GM12891 (cell line): Measurements from ENCODE around the gene KIF22.
"Not testable (repeated sequence)": the region's sequence is repeated elsewhere in the genome, so short reads cannot be mapped to it uniquely, and the experiment has no call there.

Experiments
- DNase-seq: peaks from one replicate; pipeline ENCODE4 v3.0.0; 2011; ENCODE audit warnings: low spot score; ENCODE audit not compliant: insufficient read length
- FAIRE-seq: peaks from 2 replicates; lab custom pipeline; 2011; peaks lifted over from hg19 to GRCh38; lab: Jason Lieb, UNC
- PAX5 ChIP-seq: IDR thresholded peaks from 2 replicates; pipeline ENCODE4 v1.6.1; 2011; ENCODE audit warnings: low read length, moderate library complexity, mild to moderate bottlenecking; ENCODE audit not compliant: insufficient read depth, severe bottlenecking
- POLR2A ChIP-seq: IDR thresholded peaks from 2 replicates; pipeline ENCODE4 v1.6.1; 2011; ENCODE audit warnings: low read depth, low read length, control low read depth
- POLR2AphosphoS5 ChIP-seq: IDR thresholded peaks from 2 replicates; pipeline ENCODE4 v1.6.1; 2011; ENCODE audit warnings: low read depth, low read length, control low read depth
- POU2F2 ChIP-seq: IDR thresholded peaks from 2 replicates; pipeline ENCODE4 v1.6.1; 2011; ENCODE audit warnings: low read depth, mild to moderate bottlenecking, control low read depth, low read length, moderate library complexity
- SPI1 ChIP-seq: IDR thresholded peaks from 2 replicates; pipeline ENCODE4 v1.6.1; 2011; ENCODE audit warnings: low read depth, low read length, control low read depth
- TAF1 ChIP-seq: IDR thresholded peaks from 2 replicates; pipeline ENCODE4 v1.6.1; 2011; ENCODE audit warnings: low read depth, low read length, control low read depth

KIF22 gene

GRCh38 chr16:29825145-29826044 is 34.8 kb downstream of the KIF22 start:
- DNase-seq, result peak; percentile 69

GRCh38 chr16:29826342-29826695 is 35.8 kb downstream of the KIF22 start:
- TF ChIP-seq POLR2AphosphoS5 (no peak), POU2F2 (no peak), PAX5 (no peak), POLR2A (no peak), TAF1 (no peak), SPI1 (no peak)
- DNase-seq (no peak), FAIRE-seq (no peak)

More at GRCh38 chr16:29825145-29826044, 34.8 kb downstream of the KIF22 start:
- no peak for FAIRE-seq
- TF ChIP-seq PAX5, result no peak
- TF ChIP-seq TAF1, result no peak
- TF ChIP-seq SPI1, result no peak
- TF ChIP-seq POLR2AphosphoS5, result no peak
- no peak for TF ChIP-seq POLR2A
- no peak for TF ChIP-seq POU2F2

- no peak for TF ChIP-seq POLR2A
- TF ChIP-seq SPI1, result no peak
- no peak for TF ChIP-seq POLR2AphosphoS5
- no peak for TF ChIP-seq TAF1
- no peak for TF ChIP-seq PAX5
These were observed 40.2 kb downstream of the KIF22 start for GRCh38 chr16:29830774-29831173.

GRCh38 chr16:29831490-29831889 is 40.9 kb downstream of the KIF22 start:
- TF ChIP-seq POLR2AphosphoS5, result no peak
- no peak for TF ChIP-seq TAF1
- no peak for TF ChIP-seq SPI1
- TF ChIP-seq POU2F2, result no peak
- TF ChIP-seq PAX5, result no peak
- TF ChIP-seq POLR2A, result no peak
- DNase-seq (no peak), FAIRE-seq (no peak)

More at GRCh38 chr16:29830774-29831173, 40.2 kb downstream of the KIF22 start:
- DNase-seq (no peak), FAIRE-seq (no peak)

GRCh38 chr16:29833219-29833618 is 42.7 kb downstream of the KIF22 start:
- not testable (repeated sequence) for FAIRE-seq, DNase-seq

- DNase-seq, result no peak
- no peak for FAIRE-seq
- TF ChIP-seq SPI1 (no peak), POLR2AphosphoS5 (no peak), POLR2A (no peak), TAF1 (no peak), PAX5 (no peak), POU2F2 (no peak)
These were observed 43.5 kb downstream of the KIF22 start for GRCh38 chr16:29834079-29834478.

GRCh38 chr16:29835926-29836325 is 45.4 kb downstream of the KIF22 start:
- no peak for TF ChIP-seq SPI1
- no peak for TF ChIP-seq TAF1
- no peak for TF ChIP-seq POLR2A
- TF ChIP-seq POLR2AphosphoS5, result no peak
- TF ChIP-seq POU2F2, result no peak
- TF ChIP-seq PAX5, result no peak
- no peak for DNase-seq
- no peak for FAIRE-seq

GRCh38 chr16:29836623-29837022 is 46.1 kb downstream of the KIF22 start:
- TF ChIP-seq SPI1 (no peak), PAX5 (no peak), TAF1 (no peak), POU2F2 (no peak), POLR2A (no peak), POLR2AphosphoS5 (no peak)
- FAIRE-seq (no peak), DNase-seq (no peak)

GRCh38 chr16:29837841-29838240 is 47.3 kb downstream of the KIF22 start:
- TF ChIP-seq TAF1, result no peak
- no peak for TF ChIP-seq POLR2AphosphoS5
- TF ChIP-seq SPI1, result no peak
- TF ChIP-seq POLR2A, result no peak
- TF ChIP-seq POU2F2, result no peak
- TF ChIP-seq PAX5, result no peak
- DNase-seq, result no peak
- no peak for FAIRE-seq

GRCh38 chr16:29839822-29840221 is 49.3 kb downstream of the KIF22 start:
- DNase-seq (no peak), FAIRE-seq (no peak)
- TF ChIP-seq TAF1, result no peak
- TF ChIP-seq SPI1, result no peak
- TF ChIP-seq POLR2AphosphoS5, result no peak
- no peak for TF ChIP-seq POLR2A
- TF ChIP-seq PAX5, result no peak
- no peak for TF ChIP-seq POU2F2

GRCh38 chr16:29840240-29840639 is 49.7 kb downstream of the KIF22 start:
- FAIRE-seq, result no peak
- no peak for TF ChIP-seq SPI1
- TF ChIP-seq PAX5, result no peak
- no peak for TF ChIP-seq POU2F2
- no peak for TF ChIP-seq TAF1
- no peak for TF ChIP-seq POLR2AphosphoS5
- no peak for TF ChIP-seq POLR2A
- no peak for DNase-seq
